ENCODE results near the gene MAST4. TPM values are rescaled to one million over a fixed set of nuclear protein-coding genes. Genes with fewer than 3 reads are reported as not detected.

MAST4 gene
- total and polyA plus RNA-seq, 8 donors, result 5.9 to 29.7 (median 10.0) TPM

GRCh38 chr5:66717455-66718373 is 121.5 kb downstream of the MAST4 start:
- FAIRE-seq, result no peak
- peaks cover 0 to 8% (median 0%) of the 10 kb centered on the region in 3 donors for H3K4me1 ChIP-seq
- no peaks in the 10 kb centered on the region for H3K9me3 ChIP-seq
- H3K27ac ChIP-seq, result no peak overlapping the region
- intact Hi-C loops (cut with DNase I), result no loop called here
- no peak for DNase-seq
- H3K36me3 ChIP-seq, result no peaks in the 10 kb centered on the region
- TF ChIP-seq, protein P1, sequence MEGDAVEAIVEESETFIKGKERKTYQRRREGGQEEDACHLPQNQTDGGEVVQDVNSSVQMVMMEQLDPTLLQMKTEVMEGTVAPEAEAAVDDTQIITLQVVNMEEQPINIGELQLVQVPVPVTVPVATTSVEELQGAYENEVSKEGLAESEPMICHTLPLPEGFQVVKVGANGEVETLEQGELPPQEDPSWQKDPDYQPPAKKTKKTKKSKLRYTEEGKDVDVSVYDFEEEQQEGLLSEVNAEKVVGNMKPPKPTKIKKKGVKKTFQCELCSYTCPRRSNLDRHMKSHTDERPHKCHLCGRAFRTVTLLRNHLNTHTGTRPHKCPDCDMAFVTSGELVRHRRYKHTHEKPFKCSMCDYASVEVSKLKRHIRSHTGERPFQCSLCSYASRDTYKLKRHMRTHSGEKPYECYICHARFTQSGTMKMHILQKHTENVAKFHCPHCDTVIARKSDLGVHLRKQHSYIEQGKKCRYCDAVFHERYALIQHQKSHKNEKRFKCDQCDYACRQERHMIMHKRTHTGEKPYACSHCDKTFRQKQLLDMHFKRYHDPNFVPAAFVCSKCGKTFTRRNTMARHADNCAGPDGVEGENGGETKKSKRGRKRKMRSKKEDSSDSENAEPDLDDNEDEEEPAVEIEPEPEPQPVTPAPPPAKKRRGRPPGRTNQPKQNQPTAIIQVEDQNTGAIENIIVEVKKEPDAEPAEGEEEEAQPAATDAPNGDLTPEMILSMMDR (IDR thresholded peaks at IDR 0.05), result no peak
- WGBS, 2 donors, result 52 to 60% methylated on average over 6 of the region's 6 CpGs
- no peak overlapping the region for H3K4me3 ChIP-seq
- H3K27me3 ChIP-seq, result no peaks in the 10 kb centered on the region
- ATAC-seq, result peak in 1 of 4 donors; percentile 20

DNA sequence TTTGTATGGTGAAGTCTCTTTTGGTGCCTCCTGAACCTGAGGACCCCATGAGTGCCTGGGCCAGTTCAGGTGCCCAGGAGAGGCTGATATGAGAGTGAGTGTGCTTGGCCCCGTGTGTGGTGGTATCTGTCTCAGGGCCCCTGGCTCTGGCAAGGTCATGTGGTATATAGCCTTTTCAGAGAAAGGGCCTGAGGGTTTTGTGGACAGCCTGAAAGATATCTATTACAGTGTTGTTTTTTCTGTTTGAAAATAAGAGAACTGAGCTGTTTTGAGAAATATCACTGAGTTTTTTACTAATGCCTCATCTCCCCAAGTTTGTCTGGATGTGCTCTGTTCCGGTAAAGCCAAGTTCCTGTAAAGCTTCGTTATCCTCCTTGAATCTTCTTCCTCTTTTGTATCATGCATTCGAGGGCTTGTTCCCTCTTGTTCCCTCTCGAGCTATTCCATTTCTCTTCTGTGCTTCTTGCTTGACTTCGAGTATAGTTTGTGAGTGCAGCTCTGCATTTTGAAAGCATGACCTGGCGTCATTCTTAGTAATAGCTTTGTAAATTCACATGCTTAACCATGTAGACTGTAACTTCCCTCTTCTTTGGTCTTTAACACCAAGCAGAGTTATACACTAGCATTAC is 122.3 kb downstream of the MAST4 start:
- H3K27me3 ChIP-seq, result no peaks in the 10 kb centered on the region
- no peak overlapping the region for H3K27ac ChIP-seq
- H3K9me3 ChIP-seq, result no peaks in the 10 kb centered on the region
- FAIRE-seq (no peak), ATAC-seq (peak in 1 of 4 donors; percentile 22), DNase-seq (no peak)
- no peak overlapping the region for H3K4me3 ChIP-seq
- intact Hi-C loops (cut with DNase I), result no loop called here
- TF ChIP-seq, protein P1 (IDR thresholded peaks at IDR 0.05), result no peak
- no peaks in the 10 kb centered on the region for H3K36me3 ChIP-seq
- H3K4me1 ChIP-seq, result peaks cover 0 to 8% (median 0%) of the 10 kb centered on the region in 3 donors
- WGBS, 2 donors, result 76 to 77% methylated on average over 7 of the region's 7 CpGs

DNA sequence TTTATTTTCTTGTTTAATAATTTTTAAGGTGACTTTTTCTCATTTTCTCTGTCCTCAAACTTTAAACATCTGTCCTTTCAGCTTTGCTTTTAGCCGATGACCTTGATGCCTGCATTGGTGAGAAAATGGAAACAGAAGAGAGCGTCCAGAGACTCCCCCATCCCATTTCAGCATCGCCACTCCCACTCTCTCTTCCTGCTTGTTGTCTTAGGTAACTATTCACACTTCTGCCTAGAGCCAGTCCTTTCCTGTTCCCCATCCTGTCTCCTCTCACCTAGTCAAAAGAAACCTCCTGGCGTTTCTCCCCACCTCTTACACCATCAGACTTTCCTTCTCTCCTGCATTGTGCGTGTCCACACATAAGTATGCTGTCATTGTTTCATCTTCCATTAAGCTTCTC is 124.6 kb downstream of the MAST4 start:
- WGBS, 2 donors, result 62 to 67% methylated on average over 5 of the region's 5 CpGs
- peaks cover 0 to 8% (median 0%) of the 10 kb centered on the region in 3 donors for H3K4me1 ChIP-seq

DNA sequence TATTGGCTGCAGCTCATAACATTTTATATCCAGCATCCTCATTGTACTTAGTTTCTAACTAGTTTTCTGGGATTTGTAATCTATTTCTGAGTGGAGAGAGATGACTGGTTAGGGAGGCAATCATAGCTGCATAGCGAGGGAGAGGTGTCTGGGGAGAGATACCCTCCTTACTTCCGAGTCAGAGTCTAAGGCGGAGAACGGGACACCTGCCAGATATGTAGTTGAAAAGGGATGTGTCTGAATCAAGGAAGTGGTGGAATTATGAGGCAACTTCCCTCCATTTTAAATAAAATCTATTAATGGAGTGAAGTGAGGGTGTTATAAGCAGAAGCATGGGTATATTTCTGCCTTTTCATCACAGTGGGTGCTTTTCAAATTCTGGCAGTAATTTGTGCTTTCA is 126.5 kb downstream of the MAST4 start:
- Histone ChIP-seq H3K27me3 (no peaks in the 10 kb centered on the region), H3K27ac (no peak overlapping the region), H3K36me3 (no peaks in the 10 kb centered on the region), H3K4me1 (peaks cover 0 to 8% (median 0%) of the 10 kb centered on the region in 3 donors), H3K4me3 (no peak overlapping the region), H3K9me3 (no peaks in the 10 kb centered on the region)
- TF ChIP-seq, protein P1 (IDR thresholded peaks at IDR 0.05), result no peak
- 75 to 79% methylated on average over 4 of the region's 4 CpGs for WGBS, 2 donors
- ATAC-seq (no peak), DNase-seq (no peak), FAIRE-seq (no peak)
- intact Hi-C loops (cut with DNase I), result no loop called here

More for the DNA sequence above, 124.6 kb downstream of the MAST4 start:
- FAIRE-seq (no peak), ATAC-seq (peak in 1 of 4 donors; percentile 20), DNase-seq (no peak)
- intact Hi-C loops (cut with DNase I), result no loop called here
- H3K36me3 ChIP-seq, result no peaks in the 10 kb centered on the region
- no peaks in the 10 kb centered on the region for H3K27me3 ChIP-seq
- H3K4me3 ChIP-seq, result no peak overlapping the region
- H3K27ac ChIP-seq, result no peak overlapping the region
- TF ChIP-seq, protein P1 (IDR thresholded peaks at IDR 0.05), result no peak
- no peaks in the 10 kb centered on the region for H3K9me3 ChIP-seq

All from pancreas (tissue), 10 donors.